Embryonic facial prominence (tissue), 1 donor: ENCODE measurements around the gene RNU2-63P.
"Not testable (repeated sequence)": the region's sequence is repeated elsewhere in the genome, so short reads cannot be mapped to it uniquely, and the experiment has no call there.

Source experiments
- DNase-seq: peaks from one replicate; pipeline ENCODE4 v3.0.0-alpha.2; 2016; ENCODE audit errors: extremely low spot score

The RNU2-63P gene

GRCh38 chr2:88028931-88029330 is 12.6 kb upstream of the RNU2-63P start:
- DNase-seq, result no peak

GRCh38 chr2:88027697-88028389 is 11.5 kb upstream of the RNU2-63P start:
- DNase-seq, result no peak

GRCh38 chr2:88024509-88024908 is 8.2 kb upstream of the RNU2-63P start:
- DNase-seq, result no peak

GRCh38 chr2:88022669-88022921 is 6.2 kb upstream of the RNU2-63P start:
- no peak for DNase-seq

- DNase-seq, result no peak
These were observed 3.6 kb upstream of the RNU2-63P start for GRCh38 chr2:88019985-88020384.

- no peak for DNase-seq
These were observed 2.6 kb upstream of the RNU2-63P start for GRCh38 chr2:88018909-88019308.

- DNase-seq, result not testable (repeated sequence)
These were observed 1.9 kb upstream of the RNU2-63P start for GRCh38 chr2:88018077-88018805.

- DNase-seq, result not testable (repeated sequence)
These were observed 1.4 kb upstream of the RNU2-63P start for GRCh38 chr2:88017780-88018038.

GRCh38 chr2:88016960-88017779 is 823 bp upstream of the RNU2-63P start:
- peak; percentile 25 for DNase-seq

GRCh38 chr2:88011011-88011410 is 5.3 kb downstream of the RNU2-63P start:
- no peak for DNase-seq

GRCh38 chr2:88010136-88010535 is 6.2 kb downstream of the RNU2-63P start:
- no peak for DNase-seq

- DNase-seq, result no peak
These were observed 9.4 kb downstream of the RNU2-63P start for GRCh38 chr2:88006912-88007439.

GRCh38 chr2:88005776-88006175 is 10.6 kb downstream of the RNU2-63P start:
- no peak for DNase-seq

GRCh38 chr2:88003074-88003755 is 13.1 kb downstream of the RNU2-63P start:
- no peak for DNase-seq

- no peak for DNase-seq
These were observed 14.0 kb downstream of the RNU2-63P start for GRCh38 chr2:88002359-88002707.

- not testable (repeated sequence) for DNase-seq
These were observed 15.9 kb downstream of the RNU2-63P start for GRCh38 chr2:88000474-88000873.

- DNase-seq, result no peak
These were observed 19.8 kb downstream of the RNU2-63P start for GRCh38 chr2:87996570-87996969.

GRCh38 chr2:87995756-87996155 is 20.6 kb downstream of the RNU2-63P start:
- no peak for DNase-seq

GRCh38 chr2:87994304-87994850 is 22.0 kb downstream of the RNU2-63P start:
- not testable (repeated sequence) for DNase-seq

- not testable (repeated sequence) for DNase-seq
These were observed 23.8 kb downstream of the RNU2-63P start for GRCh38 chr2:87992569-87992968.

GRCh38 chr2:87987473-87987872 is 28.9 kb downstream of the RNU2-63P start:
- not testable (repeated sequence) for DNase-seq

GRCh38 chr2:87985902-87986301 is 30.4 kb downstream of the RNU2-63P start:
- DNase-seq, result not testable (repeated sequence)
